BLaER1 (cell line): ENCODE data around the gene RPS10.
"Not testable (repeated sequence)": the region's sequence is repeated elsewhere in the genome, so short reads cannot be mapped to it uniquely, and the experiment has no call there.

ENCODE experiments used
- H3K27ac ChIP-seq: shearing (Covaris generic); formaldehyde crosslinking; 2 replicates; pipeline ENCODE4 v1.8.1; 2022
- H3K27me3 ChIP-seq: shearing (Covaris generic); formaldehyde crosslinking; 2 replicates; pipeline ENCODE4 v1.8.1; 2022
- H3K36me3 ChIP-seq: shearing (Covaris generic); formaldehyde crosslinking; 2 replicates; pipeline ENCODE4 v1.8.1; 2022
- H3K4me1 ChIP-seq: shearing (Covaris generic); formaldehyde crosslinking; 2 replicates; pipeline ENCODE4 v1.8.1; 2022
- H3K4me2 ChIP-seq: shearing (Covaris generic); formaldehyde crosslinking; 2 replicates; pipeline ENCODE4 v1.8.1; 2022
- H3K4me3 ChIP-seq: shearing (Covaris generic); formaldehyde crosslinking; 2 replicates; pipeline ENCODE4 v1.8.1; 2022
- H3K9ac ChIP-seq: shearing (Covaris generic); formaldehyde crosslinking; 2 replicates; pipeline ENCODE4 v1.8.1; 2022
- H3K9me3 ChIP-seq: shearing (Covaris generic); formaldehyde crosslinking; 2 replicates; pipeline ENCODE4 v1.8.1; 2022
- H4K20me1 ChIP-seq: shearing (Covaris generic); formaldehyde crosslinking; 2 replicates; pipeline ENCODE4 v1.8.1; 2022
- Cebpa-rat ChIP-seq: shearing (Covaris generic); IDR thresholded peaks from 2 replicates; pipeline ENCODE4 v1.8.1; 2022

Gene RPS10

GRCh38 chr6:34386316-34387137, 39.3 kb downstream of the RPS10 start:
- H3K27me3 ChIP-seq = no peaks in the 10 kb centered on the region
- H3K27ac ChIP-seq = no peak overlapping the region
- no peak for TF ChIP-seq Cebpa-rat
- H3K36me3 ChIP-seq = peaks cover 18% of the 10 kb centered on the region; the same call in 1 of the 2 replicates
- H3K4me2 ChIP-seq = peak overlapping the region; percentile 40
- H4K20me1 ChIP-seq = peaks cover 93% of the 10 kb centered on the region
- peaks cover 55% of the 10 kb centered on the region for H3K4me1 ChIP-seq
- H3K9ac ChIP-seq = no peak overlapping the region
- H3K4me3 ChIP-seq = no peak overlapping the region
- H3K9me3 ChIP-seq = peaks cover 6% of the 10 kb centered on the region; the same call in 1 of the 2 replicates

- H3K4me1 ChIP-seq = peaks cover 55% of the 10 kb centered on the region
- no peak overlapping the region for H3K4me2 ChIP-seq
- peaks cover 97% of the 10 kb centered on the region for H4K20me1 ChIP-seq
- peaks cover 22% of the 10 kb centered on the region for H3K36me3 ChIP-seq
- H3K9me3 ChIP-seq = peaks cover 6% of the 10 kb centered on the region; the same call in 1 of the 2 replicates
- H3K27me3 ChIP-seq = no peaks in the 10 kb centered on the region
- H3K27ac ChIP-seq = no peak overlapping the region
- H3K4me3 ChIP-seq = no peak overlapping the region
- no peak overlapping the region for H3K9ac ChIP-seq
- no peak for TF ChIP-seq Cebpa-rat
Measured at GRCh38 chr6:34385793-34386195, 40.1 kb downstream of the RPS10 start.

GRCh38 chr6:34384321-34385153, 41.3 kb downstream of the RPS10 start:
- Histone ChIP-seq H3K4me2 (peak overlapping the region; percentile 59), H3K27ac (peak overlapping the region; percentile 48), H4K20me1 (peaks cover 100% of the 10 kb centered on the region), H3K9me3 (peaks cover 6% of the 10 kb centered on the region; the same call in 1 of the 2 replicates), H3K9ac (peak overlapping the region; percentile 40; the same call in 1 of the 2 replicates), H3K36me3 (peaks cover 31% of the 10 kb centered on the region), H3K4me3 (no peak overlapping the region), H3K27me3 (no peaks in the 10 kb centered on the region), H3K4me1 (peaks cover 42% of the 10 kb centered on the region)
- no peak for TF ChIP-seq Cebpa-rat

- Histone ChIP-seq H3K4me2 (peak overlapping the region; percentile 59), H3K9me3 (peaks cover 6% of the 10 kb centered on the region; the same call in 1 of the 2 replicates), H4K20me1 (peaks cover 100% of the 10 kb centered on the region), H3K36me3 (peaks cover 28% of the 10 kb centered on the region), H3K4me1 (peaks cover 41% of the 10 kb centered on the region), H3K4me3 (no peak overlapping the region), H3K27ac (peak overlapping the region; percentile 48), H3K27me3 (no peaks in the 10 kb centered on the region), H3K9ac (peak overlapping the region; percentile 40; the same call in 1 of the 2 replicates)
- TF ChIP-seq Cebpa-rat = no peak
Measured at GRCh38 chr6:34383656-34384320, 42.1 kb downstream of the RPS10 start.

GRCh38 chr6:34383161-34383631, 42.7 kb downstream of the RPS10 start:
- peaks cover 41% of the 10 kb centered on the region for H3K4me1 ChIP-seq
- H3K4me3 ChIP-seq = no peak overlapping the region
- H3K9ac ChIP-seq = no peak overlapping the region
- no peak overlapping the region for H3K27ac ChIP-seq
- H3K36me3 ChIP-seq = peaks cover 29% of the 10 kb centered on the region
- no peak for TF ChIP-seq Cebpa-rat
- peaks cover 100% of the 10 kb centered on the region for H4K20me1 ChIP-seq
- H3K4me2 ChIP-seq = peak overlapping the region; percentile 59
- no peaks in the 10 kb centered on the region for H3K27me3 ChIP-seq
- H3K9me3 ChIP-seq = peaks cover 6% of the 10 kb centered on the region; the same call in 1 of the 2 replicates

GRCh38 chr6:34381081-34381480, 44.8 kb downstream of the RPS10 start:
- H4K20me1 ChIP-seq = peaks cover 100% of the 10 kb centered on the region

GRCh38 chr6:34378470-34378869, 47.4 kb downstream of the RPS10 start:
- H3K27me3 ChIP-seq = no peaks in the 10 kb centered on the region
- no peak overlapping the region for H3K4me3 ChIP-seq
- no peak overlapping the region for H3K27ac ChIP-seq
- H3K4me1 ChIP-seq = peaks cover 22% of the 10 kb centered on the region
- H3K9ac ChIP-seq = no peak overlapping the region
- peaks cover 47% of the 10 kb centered on the region for H3K36me3 ChIP-seq
- no peak for TF ChIP-seq Cebpa-rat
- no peak overlapping the region for H3K4me2 ChIP-seq
- peaks cover 100% of the 10 kb centered on the region for H4K20me1 ChIP-seq
- peaks cover 6% of the 10 kb centered on the region; the same call in 1 of the 2 replicates for H3K9me3 ChIP-seq

More at GRCh38 chr6:34381081-34381480, 44.8 kb downstream of the RPS10 start:
- Histone ChIP-seq H3K27me3 (no peaks in the 10 kb centered on the region), H3K9me3 (peaks cover 6% of the 10 kb centered on the region; the same call in 1 of the 2 replicates), H3K9ac (no peak overlapping the region), H3K4me2 (no peak overlapping the region), H3K4me3 (no peak overlapping the region), H3K27ac (no peak overlapping the region), H3K4me1 (peaks cover 28% of the 10 kb centered on the region), H3K36me3 (peaks cover 46% of the 10 kb centered on the region)
- TF ChIP-seq Cebpa-rat = no peak

GRCh38 chr6:34377984-34378383, 47.9 kb downstream of the RPS10 start:
- H3K4me1 ChIP-seq = peaks cover 17% of the 10 kb centered on the region
- no peak overlapping the region for H3K27ac ChIP-seq
- H3K9ac ChIP-seq = no peak overlapping the region
- TF ChIP-seq Cebpa-rat = no peak
- H3K4me2 ChIP-seq = no peak overlapping the region
- peaks cover 100% of the 10 kb centered on the region for H4K20me1 ChIP-seq
- peaks cover 51% of the 10 kb centered on the region for H3K36me3 ChIP-seq
- no peaks in the 10 kb centered on the region for H3K27me3 ChIP-seq
- peaks cover 6% of the 10 kb centered on the region; the same call in 1 of the 2 replicates for H3K9me3 ChIP-seq
- H3K4me3 ChIP-seq = no peak overlapping the region

- H3K27me3 ChIP-seq, H3K4me2 ChIP-seq, H3K9me3 ChIP-seq, H3K9ac ChIP-seq, H3K4me3 ChIP-seq, H3K27ac ChIP-seq: not testable (repeated sequence)
- Histone ChIP-seq H4K20me1 (peaks cover 100% of the 10 kb centered on the region), H3K36me3 (peaks cover 53% of the 10 kb centered on the region), H3K4me1 (peaks cover 13% of the 10 kb centered on the region)
Measured at GRCh38 chr6:34377571-34377970, 48.3 kb downstream of the RPS10 start.
